HG03457 (cell line): ENCODE data around the gene PUM2.
"Not testable (repeated sequence)": the region's sequence is repeated elsewhere in the genome, so short reads cannot be mapped to it uniquely, and the experiment has no call there.

ENCODE experiments used
- ATAC-seq: cut with Tn5 transposase; IDR thresholded peaks from one replicate; pipeline ENCODE4 v1.9.1; 2021; ENCODE audit warnings: moderate number of reproducible peaks; ENCODE audit not compliant: unreplicated experiment

Gene PUM2

GRCh38 chr2:20235655-20236305, 114.9 kb downstream of the PUM2 start:
- ATAC-seq, result no peak

GRCh38 chr2:20234597-20234996, 116.0 kb downstream of the PUM2 start:
- not testable (repeated sequence) for ATAC-seq

GRCh38 chr2:20232837-20233207, 117.8 kb downstream of the PUM2 start:
- ATAC-seq, result no peak

- ATAC-seq, result no peak
These were observed 119.0 kb downstream of the PUM2 start for GRCh38 chr2:20231598-20232026.

- ATAC-seq, result no peak
These were observed 119.5 kb downstream of the PUM2 start for GRCh38 chr2:20231159-20231558.

GRCh38 chr2:20230114-20230425, 120.6 kb downstream of the PUM2 start:
- no peak for ATAC-seq

GRCh38 chr2:20229322-20230113, 121.1 kb downstream of the PUM2 start:
- ATAC-seq, result no peak

- no peak for ATAC-seq
These were observed 122.6 kb downstream of the PUM2 start for GRCh38 chr2:20227894-20228505.

GRCh38 chr2:20226152-20226545, 124.5 kb downstream of the PUM2 start:
- ATAC-seq, result no peak

GRCh38 chr2:20225294-20226151, 125.1 kb downstream of the PUM2 start:
- peak; percentile 53 for ATAC-seq

GRCh38 chr2:20224716-20225293, 125.8 kb downstream of the PUM2 start, which contains the start of gene SDC1:
SDC1 (minus strand) TSS chr2:20225130; CDS start chr2:20224867, 263 bp downstream.
- ATAC-seq, result no peak

- ATAC-seq, result no peak
These were observed 126.4 kb downstream of the PUM2 start for GRCh38 chr2:20224164-20224715.

- ATAC-seq, result no peak
These were observed 127.1 kb downstream of the PUM2 start for GRCh38 chr2:20223407-20224163.

- no peak for ATAC-seq
These were observed 127.8 kb downstream of the PUM2 start for GRCh38 chr2:20222769-20223406.

- ATAC-seq, result no peak
These were observed 128.5 kb downstream of the PUM2 start for GRCh38 chr2:20222014-20222768.

- no peak for ATAC-seq
These were observed 129.1 kb downstream of the PUM2 start for GRCh38 chr2:20221555-20221973.

- ATAC-seq, result no peak
These were observed 129.7 kb downstream of the PUM2 start for GRCh38 chr2:20220806-20221554.
